ENCODE results near the gene MUL1. TPM values are rescaled to one million over a fixed set of nuclear protein-coding genes. Genes with fewer than 3 reads are reported as not detected.

The MUL1 gene
- total and polyA plus RNA-seq, 2 of the 4 experiments (the other 2 are of a cell fraction) = 20.7 to 21.1 TPM

DNA sequence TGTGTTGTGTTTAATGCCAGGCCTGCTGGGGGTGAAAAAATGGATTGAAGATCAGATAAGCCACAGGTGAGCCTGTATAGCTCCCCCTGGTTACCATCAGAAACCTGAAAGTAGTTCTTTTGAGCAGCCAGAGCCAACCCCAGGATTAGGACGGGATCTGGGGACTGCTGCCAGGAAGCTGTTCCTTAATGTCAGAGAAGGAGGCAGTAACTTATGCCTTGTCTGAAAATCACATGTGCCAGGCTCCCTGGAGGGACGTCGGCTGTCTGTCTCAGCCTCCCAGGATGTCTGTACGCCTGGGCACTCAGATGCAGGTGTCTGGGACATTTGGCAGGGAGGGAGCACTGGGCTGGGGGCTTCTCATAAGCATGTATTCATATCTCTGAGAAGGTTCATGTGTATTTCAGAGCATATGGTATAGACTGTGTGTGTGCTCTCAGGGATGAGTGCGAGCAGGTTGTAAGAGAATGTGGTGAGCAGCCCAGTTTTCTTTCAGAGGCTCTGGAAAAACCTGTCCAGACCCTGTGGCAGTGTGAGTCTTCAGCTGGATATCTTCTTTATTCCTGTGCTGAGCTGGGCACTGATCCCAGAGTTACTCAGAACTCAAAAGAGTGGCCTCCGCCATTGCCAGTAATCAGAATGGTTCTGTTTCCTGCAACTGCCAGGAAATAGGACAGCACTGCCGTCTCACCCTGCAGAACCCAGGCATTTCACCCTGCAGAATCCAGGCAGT lies 47.2 kb upstream of the MUL1 start:
- Histone ChIP-seq H2AFZ (replicated peaks; ENCODE audit: low read length, poor library complexity) (no peak overlapping the region), H3K9me3 (ENCODE audit: control insufficient read depth, insufficient read depth, low read length) (no peaks in the 10 kb centered on the region), H3K9me1 (ENCODE audit: insufficient read depth, low read length) (no peaks in the 10 kb centered on the region), H3K4me2 (ENCODE audit: low read depth, low read length) (no peak overlapping the region), H2BK5ac (ENCODE audit: low read depth, low read length, poor library complexity, severe bottlenecking) (no peak overlapping the region), H3K9ac (ENCODE audit: low read depth, low read length) (no peak overlapping the region), H2AK9ac (replicated peaks; ENCODE audit: low read depth, low read length, poor library complexity) (no peak overlapping the region), H4K8ac (ENCODE audit: low read depth in 2 of 2, low read length in 2 of 2) (no peak overlapping the region), H3K18ac (ENCODE audit: low read depth, low read length) (no peak overlapping the region), H4K91ac (ENCODE audit: insufficient read depth, low read depth, low read length) (no peak overlapping the region), H3K4me3 (ENCODE audit: insufficient read depth, low read depth, low read length) (no peak overlapping the region), H3K27ac (ENCODE audit: insufficient read depth, low read length) (no peak overlapping the region), H3K23ac (ENCODE audit: low read depth, low read length) (no peak overlapping the region), H2AK5ac (ENCODE audit: low read depth, low read length) (no peak overlapping the region), H2BK20ac (ENCODE audit: low read depth, low read length) (no peak overlapping the region), H3K14ac (replicated peaks; ENCODE audit: low read depth, low read length) (no peak overlapping the region), H3K4ac (ENCODE audit: low read depth, low read length) (no peak overlapping the region), H4K20me1 (ENCODE audit: insufficient read depth, low read length) (no peaks in the 10 kb centered on the region; the same call in 1 of the 2 replicates), H3K36me3 (ENCODE audit: control insufficient read depth, insufficient read depth, low read length) (no peaks in the 10 kb centered on the region), H3K79me1 (ENCODE audit: low read depth in 1 of 2, low read length in 2 of 2) (no peaks in the 10 kb centered on the region), H3K27me3 (ENCODE audit: control insufficient read depth, insufficient read depth, low read length) (peaks cover 80% of the 10 kb centered on the region), H4K5ac (ENCODE audit: low read depth, low read length) (no peak overlapping the region), H2BK120ac (ENCODE audit: low read depth, low read length) (no peak overlapping the region), H3K56ac (ENCODE audit: extremely low read depth, insufficient read depth, low read length) (no peak overlapping the region), H3K4me1 (ENCODE audit: control insufficient read depth, insufficient read depth, low read length) (no peaks in the 10 kb centered on the region), H2BK15ac (ENCODE audit: low read depth, low read length) (no peak overlapping the region)
- WGBS, 2 experiments (ENCODE audit: extremely low coverage in 2 of 2, insufficient read length in 1 of 2) = 43% methylated on average over 3 of the region's 7 CpGs; no CpG with 5 or more reads in 1 of the 2 experiments
- POLR2A ChIA-PET (ENCODE audit: unreplicated experiment) = no interaction called here
- dilution Hi-C loops (cut with HindIII; ENCODE audit: low sequenced_read_pairs, unreplicated experiment) (no loop called here), intact Hi-C loops (cut with micrococcal nuclease) (no loop called here), in situ Hi-C loops (cut with MboI; ENCODE audit: low sequenced_read_pairs) (no loop called here)
- TF ChIP-seq CHD1 (IDR thresholded peaks at IDR 0.05; ENCODE audit: low read depth, low read length) (no peak), RCOR1 (IDR thresholded peaks at IDR 0.05; ENCODE audit: insufficient replicate concordance, low read length) (no peak), BHLHE40 (IDR thresholded peaks at IDR 0.05; ENCODE audit: low read depth, low read length) (no peak), RAD21 (IDR thresholded peaks at IDR 0.05; ENCODE audit: low read length) (no peak), MAFK (IDR thresholded peaks at IDR 0.05; ENCODE audit: low read depth, low read length) (no peak), MAZ (IDR thresholded peaks at IDR 0.05; ENCODE audit: borderline replicate concordance, low read depth, low read length) (no peak), RFX5 (IDR thresholded peaks at IDR 0.05; ENCODE audit: low read depth, low read length) (no peak), ELK1 (IDR thresholded peaks at IDR 0.05; ENCODE audit: borderline replicate concordance, low read depth, low read length) (no peak)
- TF ChIP-seq, protein P1, sequence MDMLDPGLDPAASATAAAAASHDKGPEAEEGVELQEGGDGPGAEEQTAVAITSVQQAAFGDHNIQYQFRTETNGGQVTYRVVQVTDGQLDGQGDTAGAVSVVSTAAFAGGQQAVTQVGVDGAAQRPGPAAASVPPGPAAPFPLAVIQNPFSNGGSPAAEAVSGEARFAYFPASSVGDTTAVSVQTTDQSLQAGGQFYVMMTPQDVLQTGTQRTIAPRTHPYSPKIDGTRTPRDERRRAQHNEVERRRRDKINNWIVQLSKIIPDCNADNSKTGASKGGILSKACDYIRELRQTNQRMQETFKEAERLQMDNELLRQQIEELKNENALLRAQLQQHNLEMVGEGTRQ (IDR thresholded peaks at IDR 0.05; ENCODE audit: low read depth, low read length) = no peak
- 0 out of 2 replicates have a peak, but pooled peaks have one; percentile 24 for ATAC-seq (ENCODE audit: low read depth)
- CTCF ChIA-PET = no interaction called here
- BruUV-seq (replicated peaks) = no TSS peak
- peak; percentile 17 for DNase-seq

Data from IMR-90 (cell line).